Umbilical cord (tissue), 2 donors: Measurements from ENCODE around the gene UBE2L3. TPM values are rescaled to one million over a fixed set of nuclear protein-coding genes. Genes with fewer than 3 reads are reported as not detected.
"Not testable (repeated sequence)": the region's sequence is repeated elsewhere in the genome, so short reads cannot be mapped to it uniquely, and the experiment has no call there.

ENCODE experiments used
- DNase-seq: peaks from one replicate; pipeline ENCODE4 v3.0.0-alpha.2; 2015; ENCODE audit warnings: low spot score
- total RNA-seq: library from RNA; depleted of rRNA; stranded (reverse); fragments of >200 nt; gene quantifications from one replicate; pipeline ENCODE4 v1.2.3, GENCODE V29; 2014; ENCODE audit warnings: low replicate concordance; ENCODE audit not compliant: insufficient read depth

The UBE2L3 gene
- total RNA-seq, 1 donor from 2014 or later, result 20.9 TPM

DNA sequence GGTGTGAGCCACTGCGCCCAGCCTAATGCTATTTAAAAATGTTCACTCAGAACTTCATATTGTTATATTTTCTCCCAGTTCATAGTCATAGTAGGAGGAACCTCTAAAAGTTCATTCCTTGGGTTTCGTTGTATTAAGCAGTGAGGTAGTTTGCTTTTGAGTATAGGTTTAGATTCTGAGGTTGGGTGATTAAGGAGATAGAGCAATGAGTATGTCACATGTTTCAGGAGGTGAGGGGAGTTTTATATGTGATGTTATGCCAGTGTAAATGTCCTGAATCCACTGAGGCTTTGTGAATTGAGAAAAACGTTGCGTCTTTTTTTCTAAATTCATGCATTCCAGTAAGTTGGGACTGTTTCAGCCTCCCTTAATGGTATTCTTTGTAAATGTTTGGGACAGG lies 4.2 kb downstream of the UBE2L3 start:
- DNase-seq, result no peak

DNA sequence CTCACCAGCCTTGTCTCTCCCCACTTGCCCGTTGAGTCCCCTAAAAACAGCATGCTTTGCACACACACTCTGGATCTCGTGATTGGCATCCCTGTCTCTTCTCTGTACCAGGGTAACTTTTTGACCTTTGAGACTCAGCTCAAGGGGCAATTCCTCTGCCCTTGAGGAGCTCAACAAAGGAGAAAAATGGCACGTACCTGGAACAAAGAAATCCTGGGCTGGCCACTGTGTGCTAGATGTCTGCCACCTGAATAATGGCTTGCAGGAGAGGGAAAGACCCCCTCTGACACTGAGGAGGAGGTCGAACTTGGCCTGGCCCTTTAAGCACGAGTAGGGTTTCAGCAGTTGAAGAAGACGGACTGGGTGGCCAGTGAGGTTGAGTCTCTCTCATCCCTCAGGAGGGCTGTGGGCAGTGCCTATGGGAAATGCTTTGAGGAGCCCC lies 5.8 kb downstream of the UBE2L3 start:
- no peak for DNase-seq

DNA sequence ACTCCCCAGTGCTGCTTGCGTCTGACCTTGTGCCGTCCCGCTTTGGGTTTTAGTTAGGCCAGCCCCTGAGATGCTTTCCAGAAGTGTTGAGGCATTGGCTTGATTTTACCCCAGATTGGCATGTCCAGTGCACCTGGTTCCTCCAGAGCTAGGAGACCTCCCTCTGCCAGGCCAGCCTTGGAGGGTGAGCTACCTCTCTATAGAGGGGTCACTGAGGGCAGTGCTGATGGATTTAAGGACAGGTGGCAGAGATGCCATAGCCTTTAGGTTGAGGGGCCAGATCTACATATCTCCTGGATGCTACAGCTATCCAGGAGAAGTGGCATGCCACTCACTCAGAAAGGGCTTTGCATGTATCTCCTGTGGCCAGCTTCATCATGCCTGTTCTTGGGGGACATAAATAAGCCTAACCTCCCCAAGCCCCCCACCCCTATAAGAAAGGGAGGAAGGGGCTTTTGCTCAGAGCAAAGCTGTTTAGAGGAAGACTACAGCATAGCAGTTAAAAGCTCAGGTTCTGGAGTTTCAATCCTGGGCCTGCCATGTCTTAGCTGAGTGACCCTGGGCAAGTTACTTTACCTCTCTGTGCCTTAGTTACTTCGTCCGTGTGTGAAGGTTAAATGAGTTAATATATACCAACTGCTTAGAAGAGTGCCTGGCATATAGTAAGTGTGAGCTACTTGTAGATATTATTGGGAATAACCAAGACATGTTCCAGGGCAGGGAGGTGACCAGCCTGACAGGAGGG lies 6.4 kb downstream of the UBE2L3 start:
- DNase-seq, result no peak

DNA sequence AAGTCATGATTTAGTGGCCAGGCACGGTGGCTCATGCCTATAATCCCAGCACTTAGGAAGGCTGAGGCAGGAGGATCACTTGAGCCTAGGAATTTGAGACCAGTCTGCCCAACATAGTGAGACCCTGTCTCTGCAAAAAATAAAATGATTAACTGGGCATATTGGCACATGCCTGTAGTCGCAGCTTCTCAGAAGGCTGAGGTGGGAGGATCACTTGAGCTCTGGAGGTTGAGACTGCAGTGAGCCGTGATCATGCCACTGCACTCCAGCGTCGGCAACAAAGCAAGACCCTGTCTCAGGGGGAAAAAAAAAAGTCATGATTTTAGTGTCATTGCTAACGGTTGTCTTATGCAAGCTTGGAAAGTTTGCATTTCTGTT lies 11.9 kb downstream of the UBE2L3 start:
- DNase-seq, result no peak

DNA sequence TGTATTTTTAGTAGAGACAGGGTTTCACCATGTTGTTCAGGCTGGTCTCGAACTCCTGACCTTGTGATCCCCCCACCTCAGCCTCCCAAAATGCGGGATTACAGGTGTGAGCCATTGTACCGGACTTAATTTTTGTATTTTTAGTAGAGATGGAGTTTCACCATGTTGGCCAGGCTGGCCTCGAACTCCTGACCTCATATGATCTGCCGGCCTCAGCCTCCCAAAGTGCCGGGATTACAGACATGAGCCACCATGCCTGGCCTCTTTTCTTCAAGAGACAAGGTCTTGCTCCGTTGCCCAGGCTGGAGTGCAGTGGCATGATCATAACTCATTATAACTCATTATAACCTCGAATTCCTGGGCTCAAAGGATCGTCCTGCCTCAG lies 13.1 kb downstream of the UBE2L3 start:
- not testable (repeated sequence) for DNase-seq

DNA sequence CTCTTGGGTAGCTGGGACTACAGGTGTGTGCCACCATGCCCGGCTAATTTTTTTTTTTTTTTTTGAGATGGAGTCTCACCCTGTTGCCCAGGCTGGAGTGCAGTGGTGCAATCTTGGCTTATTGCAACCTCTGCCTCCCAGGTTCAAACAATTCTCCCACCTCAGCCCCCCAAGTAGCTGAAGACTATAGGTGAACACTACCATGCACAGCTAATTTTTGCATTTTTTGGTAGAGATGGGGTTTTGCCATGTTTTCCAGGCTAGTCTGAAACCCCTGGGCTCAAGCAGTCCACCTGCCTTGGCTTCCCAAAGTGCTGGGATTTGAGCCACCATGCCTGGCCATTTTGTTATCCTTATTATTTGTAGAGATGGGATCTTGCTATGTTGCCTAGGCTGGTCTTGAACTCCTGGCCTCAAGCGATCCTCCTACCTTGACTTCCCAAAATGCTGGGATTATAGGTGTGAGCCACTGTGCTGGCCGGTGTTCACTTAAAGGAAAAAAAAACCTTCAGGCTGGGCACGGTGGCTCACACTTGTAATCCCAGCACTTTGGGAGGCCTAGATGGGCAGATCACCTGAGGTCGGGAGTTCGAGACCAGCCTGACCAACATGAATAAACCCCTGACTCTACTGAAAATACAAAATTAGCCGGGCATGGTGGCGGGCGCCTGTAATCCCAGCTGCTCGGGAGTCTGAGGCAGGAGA lies 13.6 kb downstream of the UBE2L3 start:
- DNase-seq, result not testable (repeated sequence)

DNA sequence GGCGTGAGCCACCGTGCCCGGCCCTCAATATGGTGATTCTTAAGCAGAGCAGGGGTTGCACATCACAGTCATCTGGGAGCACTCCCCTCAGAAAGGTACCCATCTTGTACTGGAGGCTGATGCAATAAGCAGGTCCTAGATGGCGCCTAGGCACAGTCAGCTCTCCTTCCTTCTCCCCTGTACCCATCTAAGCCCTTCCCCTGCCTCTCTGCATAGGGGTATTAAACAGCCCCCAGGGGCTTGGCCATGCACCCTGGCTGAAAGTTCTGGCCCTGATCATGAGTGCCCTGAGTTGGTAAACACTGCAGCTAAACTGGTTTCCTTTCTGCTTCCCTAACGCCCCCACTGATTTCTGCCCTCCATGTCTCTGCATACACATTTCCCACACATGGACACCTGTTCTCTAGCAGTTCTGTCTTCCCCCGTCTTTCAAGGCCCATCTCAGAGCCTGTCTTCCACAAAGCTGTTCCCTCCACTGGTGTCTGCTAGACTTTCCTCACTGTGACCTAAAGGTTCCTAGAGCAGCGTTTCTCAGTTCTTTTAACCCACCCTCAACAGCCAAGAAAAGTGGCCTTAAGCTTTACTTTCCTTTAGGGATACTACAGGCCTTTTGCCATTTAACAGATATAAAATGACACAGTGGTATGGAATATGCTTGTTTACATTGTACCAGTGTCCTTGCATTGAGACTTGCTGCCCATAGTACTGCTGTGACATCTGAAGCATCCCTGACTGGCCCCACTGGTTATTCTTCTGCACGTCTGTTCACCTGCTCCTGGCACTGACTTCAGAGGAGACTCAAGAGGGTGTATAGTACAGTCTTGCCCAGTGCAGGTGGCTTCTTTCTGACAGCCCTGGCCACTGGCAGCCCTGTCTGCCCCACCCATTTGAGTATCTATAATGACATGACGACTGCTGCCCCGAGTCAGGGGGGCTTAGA lies 15.6 kb downstream of the UBE2L3 start:
- DNase-seq, result no peak

DNA sequence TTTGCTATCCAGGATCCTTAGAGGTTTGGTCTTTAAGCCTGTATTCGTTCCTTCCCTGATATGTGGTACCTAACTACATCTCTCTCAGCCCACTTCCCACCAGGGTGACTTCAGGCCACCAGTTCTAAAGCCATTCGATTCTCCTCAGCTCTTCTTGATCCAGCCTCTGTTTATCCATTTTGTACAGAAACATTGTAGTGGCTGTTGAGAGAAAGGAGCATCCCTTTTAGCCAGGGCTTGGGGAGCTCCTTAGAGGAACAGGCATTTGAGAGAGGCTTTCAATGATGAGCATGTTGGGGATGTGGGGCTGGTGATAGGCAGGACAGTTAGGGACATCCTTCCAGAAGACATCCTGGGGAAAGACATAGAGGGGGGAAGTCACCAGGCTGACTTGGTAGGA lies 17.9 kb downstream of the UBE2L3 start:
- DNase-seq, result no peak

DNA sequence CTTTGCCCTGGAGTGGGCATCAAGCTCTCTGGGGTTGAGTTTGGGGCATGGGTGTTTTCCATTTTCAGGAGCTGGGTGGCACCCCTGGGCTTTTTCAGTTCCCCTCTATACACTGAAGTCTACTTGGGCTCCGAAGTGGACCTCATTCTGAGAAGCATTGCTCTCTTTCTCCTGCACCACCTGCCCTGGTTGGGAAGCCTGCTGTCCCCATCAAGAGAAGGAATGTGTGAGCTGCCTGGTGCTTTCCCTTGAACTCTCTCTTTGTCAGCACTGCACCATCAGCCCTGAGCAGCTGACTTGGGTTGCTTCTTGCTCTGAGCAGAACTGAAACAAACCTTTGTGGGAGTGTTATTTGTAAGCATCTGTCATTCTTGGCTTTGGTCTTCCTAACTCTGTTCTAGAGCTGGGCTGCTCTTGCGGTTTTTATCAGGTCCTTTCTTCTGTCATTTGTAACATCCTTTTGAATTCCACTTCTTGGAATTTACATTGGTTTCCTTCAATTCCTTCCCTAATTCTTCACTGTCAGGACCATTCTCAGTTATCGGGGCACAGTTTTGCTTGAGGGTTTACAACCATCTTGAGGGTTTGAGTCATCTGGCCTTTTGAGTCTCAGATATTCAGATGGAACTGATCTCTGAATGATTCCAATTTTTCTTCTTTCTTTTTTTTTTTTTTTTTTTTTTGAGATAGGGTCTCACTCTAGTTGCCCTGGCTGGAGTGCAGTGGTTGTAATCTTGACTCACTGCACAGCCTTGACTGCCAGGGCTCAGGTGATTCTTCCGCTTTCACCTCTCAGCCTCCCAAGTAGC lies 20.5 kb downstream of the UBE2L3 start:
- no peak for DNase-seq

DNA sequence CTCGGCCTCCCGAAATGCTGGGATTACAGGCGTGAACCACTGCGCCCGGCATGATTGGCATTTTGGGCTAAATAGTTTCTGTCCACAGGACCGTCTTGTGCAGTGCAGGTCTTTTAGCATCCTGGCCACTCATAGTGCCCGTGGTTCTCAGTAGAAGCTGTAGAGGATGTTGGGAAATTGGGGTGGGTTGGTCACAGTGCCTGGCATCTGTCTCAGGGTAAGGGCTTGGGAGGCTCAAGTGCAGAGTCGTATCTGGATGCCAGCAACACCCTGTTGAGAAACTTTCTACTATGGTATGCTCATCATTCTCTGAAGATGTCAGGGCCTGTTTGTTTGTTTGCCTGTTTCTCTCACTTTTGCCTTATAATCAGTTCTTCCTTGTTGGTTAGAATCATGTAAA lies 21.9 kb downstream of the UBE2L3 start:
- DNase-seq, result no peak

DNA sequence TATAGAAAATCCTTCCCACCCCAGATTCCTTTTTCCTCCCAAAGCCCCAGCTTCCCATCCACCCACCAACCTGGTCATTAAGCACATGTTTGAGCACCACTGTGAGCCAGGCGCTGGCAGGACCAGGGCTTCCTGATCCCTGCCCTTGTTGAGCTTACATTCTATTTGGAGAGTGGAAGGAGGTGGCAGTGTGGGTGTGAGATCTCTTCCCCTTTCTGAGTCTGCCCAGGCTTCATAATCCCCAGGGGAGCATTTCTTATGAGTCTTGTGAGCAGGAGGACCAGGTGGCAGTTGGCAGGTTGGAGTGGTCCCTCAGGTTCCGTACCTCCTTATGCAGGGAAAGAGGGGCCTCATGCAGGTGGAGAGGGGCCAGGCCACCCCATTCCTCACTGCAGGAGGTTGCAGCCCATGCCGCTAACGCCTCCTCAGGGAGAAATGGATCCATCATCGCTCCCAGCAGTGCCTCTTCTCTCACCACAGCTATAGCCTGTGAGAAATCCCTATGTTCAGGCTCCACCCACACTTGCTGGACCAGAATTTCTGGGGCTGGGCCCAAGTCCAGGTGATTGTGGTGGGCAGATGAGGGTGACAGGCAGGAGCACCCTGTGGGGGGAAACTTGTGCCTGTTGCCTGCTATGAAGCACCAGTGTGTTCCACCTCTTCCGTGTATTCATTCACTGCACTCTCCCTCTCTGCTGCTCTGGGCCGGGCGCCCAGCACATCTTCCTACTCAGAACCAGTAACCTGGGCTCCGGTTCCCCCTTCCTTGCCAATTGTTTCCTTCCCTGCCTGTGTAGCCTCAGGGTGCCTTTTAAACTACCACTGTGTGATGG lies 23.5 kb downstream of the UBE2L3 start:
- DNase-seq, result no peak

DNA sequence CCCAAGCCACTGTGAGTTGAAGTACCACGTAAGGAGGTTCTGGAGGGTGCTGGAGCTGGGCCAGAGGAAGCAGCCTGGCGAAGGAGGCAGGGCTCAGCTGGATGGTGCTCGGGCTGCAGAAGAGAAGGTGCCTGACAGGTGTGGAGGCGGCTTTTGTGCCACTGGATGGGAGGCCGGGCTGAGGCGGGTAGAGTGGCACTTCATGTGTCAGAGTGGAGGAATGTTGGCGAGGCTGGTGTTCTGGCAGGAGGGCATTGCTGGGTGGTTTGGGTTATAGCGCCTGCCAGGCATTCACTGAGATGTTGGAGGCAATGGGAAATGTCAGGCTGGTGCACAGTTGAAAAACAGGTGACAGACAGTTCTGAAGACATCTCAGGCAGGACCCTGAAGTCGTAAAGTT lies 24.2 kb downstream of the UBE2L3 start:
- DNase-seq, result no peak

DNA sequence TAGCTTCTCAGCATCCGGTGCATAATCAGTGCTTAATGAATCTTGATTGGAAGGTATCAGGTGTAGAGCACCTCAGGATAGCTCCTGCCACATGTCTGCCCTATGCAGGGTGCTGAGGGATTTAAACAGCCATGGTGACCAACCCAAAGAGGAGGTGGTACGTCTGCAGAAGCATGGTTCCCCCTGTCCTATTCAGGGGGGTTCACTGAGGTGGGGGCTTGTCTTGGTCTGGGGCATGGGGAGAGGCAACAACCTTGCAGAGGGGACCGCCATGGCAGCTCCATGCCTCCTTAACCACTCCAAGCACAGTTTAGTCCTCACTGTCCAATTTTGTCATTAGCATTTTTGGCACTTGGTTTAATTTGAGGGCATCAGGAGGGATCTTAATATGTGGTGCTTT lies 24.9 kb downstream of the UBE2L3 start:
- DNase-seq, result no peak

DNA sequence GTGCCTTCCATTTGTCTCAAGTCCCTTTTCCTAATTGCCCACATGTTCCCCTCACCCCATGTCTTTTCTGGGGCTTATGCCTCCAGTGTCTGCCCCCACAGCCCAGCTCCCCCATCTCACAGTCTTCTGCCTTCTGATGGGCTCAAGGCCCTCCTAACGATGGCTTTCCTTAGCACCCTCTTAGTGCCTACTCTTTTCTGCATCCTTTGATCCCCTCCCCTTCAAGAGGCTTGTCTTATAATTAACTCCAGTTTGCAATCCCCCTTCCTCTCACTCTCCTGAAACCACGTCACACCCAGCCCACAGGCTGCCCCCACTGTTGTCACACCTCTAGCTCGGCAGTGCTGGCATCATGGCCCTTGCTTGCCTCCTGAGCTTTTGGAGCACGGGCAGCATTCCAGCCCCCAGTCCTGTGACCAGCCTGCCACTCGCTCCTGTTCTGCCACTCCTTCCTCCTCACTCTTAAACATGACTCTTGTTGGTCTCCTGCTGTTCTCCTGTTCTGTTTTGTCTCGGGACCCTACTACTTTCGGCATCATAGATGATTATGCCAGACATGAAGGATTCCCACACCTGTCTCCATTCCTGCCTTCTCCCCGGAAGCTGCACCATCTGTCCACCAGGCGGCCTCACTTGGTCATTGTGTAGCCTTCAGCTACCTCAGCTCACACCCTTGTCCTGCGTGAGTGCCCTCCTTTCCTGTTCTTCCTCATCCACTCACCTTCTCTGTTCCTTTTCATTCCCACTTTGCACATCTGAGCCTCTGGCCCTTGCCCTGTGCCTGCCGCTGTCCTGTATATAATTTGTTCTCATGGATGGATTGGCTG lies 26.1 kb downstream of the UBE2L3 start:
- DNase-seq, result no peak

DNA sequence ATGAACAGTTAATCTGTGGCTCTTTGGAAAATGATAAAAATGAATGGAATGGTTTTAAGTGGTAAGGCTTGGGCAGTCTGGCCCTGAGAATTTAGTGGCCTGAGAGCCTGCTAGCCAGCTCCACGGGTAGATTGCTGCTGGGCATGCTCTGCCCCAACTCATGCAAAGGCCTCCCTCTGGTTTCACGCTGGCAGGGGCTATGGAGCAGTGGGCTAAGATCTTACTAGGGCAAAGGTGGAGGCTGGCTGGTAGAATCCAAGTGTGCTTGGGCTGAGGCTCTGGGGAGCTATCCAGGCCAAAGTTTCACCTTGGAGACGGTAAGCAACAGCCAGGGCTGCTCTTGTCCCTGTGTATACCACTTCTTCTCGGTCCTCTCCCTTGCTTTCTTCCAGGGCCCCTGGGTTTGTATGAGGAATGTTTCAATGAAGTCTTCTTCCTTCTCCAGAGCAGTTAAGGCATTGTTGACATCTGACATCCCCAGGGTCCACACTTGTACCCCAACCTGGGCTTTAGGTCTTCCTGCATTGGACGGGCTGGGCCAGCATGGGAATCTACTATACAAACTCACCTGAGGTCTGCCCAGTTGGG lies 27.4 kb downstream of the UBE2L3 start:
- DNase-seq, result no peak

DNA sequence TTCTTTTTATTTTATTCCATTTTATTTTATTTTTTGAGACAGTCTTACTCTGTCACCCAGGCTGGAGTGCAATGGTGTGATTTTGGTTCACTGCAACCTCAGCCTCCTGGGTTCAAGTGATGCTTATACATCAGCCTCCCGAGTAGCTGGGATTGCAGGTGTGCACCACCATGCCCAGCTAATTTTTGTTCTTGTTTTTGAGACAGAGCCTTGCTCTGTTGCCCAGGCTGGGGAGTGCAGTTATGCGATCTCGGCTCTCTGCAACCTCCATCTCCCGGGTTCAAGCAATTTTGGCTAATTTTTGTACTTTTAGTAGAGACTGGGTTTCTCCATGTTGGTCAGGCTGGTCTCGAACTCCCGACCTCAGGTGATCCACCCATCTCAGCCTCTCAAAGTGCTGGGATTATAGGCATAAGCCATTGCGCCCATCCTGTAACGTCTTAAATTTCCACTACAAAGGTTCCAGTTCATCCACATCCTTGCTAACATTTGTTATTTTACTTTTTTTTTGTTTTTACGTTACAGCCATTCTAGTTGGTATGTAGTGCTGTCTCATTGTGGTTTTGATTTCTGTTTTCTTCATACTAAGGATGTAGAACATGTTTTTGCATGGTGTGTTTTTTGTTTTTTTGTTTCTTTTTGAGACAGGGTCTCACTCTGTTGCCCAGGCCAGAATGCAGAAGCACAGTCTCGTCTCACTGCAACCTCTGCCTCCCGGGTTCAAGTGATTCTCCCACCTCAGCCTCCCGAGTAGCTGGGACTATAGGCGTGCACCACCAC lies 29.0 kb downstream of the UBE2L3 start:
- DNase-seq, result not testable (repeated sequence)

DNA sequence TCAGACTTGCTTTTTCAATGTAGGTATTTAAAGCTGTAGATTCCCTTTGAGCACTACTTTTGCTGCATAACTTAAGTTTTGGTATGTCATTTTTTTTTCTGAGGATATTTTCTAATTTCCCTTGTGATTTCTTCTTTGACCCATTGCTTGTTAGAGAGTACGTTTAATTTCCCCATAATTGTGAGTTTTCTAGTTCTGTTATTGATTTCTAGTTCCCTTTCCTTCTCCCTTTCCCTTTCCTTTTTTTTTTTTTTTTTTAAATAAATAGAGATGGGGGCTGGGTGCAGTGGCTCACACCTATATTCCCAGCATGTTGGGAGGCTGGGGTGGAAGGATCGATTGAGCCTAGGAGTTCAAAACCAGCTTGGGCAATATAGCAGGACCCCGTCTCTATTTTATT lies 30.8 kb downstream of the UBE2L3 start:
- DNase-seq, result no peak
